CD8-positive, alpha-beta memory T cell (primary cell): ENCODE results near the gene TSHZ3. TPM values are rescaled to one million over a fixed set of nuclear protein-coding genes. Genes with fewer than 3 reads are reported as not detected.

ENCODE experiments used
- CTCF ChIA-PET: fragments of 350-600 bp; sonication (Branson Sonifier 250); formaldehyde crosslinking; loops from one replicate; lab custom pipeline; 2021; ENCODE audit warnings: antibody characterized with exemption; lab: Charles Lee
- POLR2A ChIA-PET: fragments of 350-600 bp; sonication (Branson Sonifier 250); formaldehyde crosslinking; loops from one replicate; lab custom pipeline; 2021; ENCODE audit warnings: antibody characterized with exemption; lab: Charles Lee
- DNase-seq, 5 donors: peaks; one replicate each; pipeline versions ENCODE4 v3.0.0 to v3.0.0-alpha.2; 2020 to 2022; ENCODE audit warnings: mixed read lengths in 1 of 5
- H3K27ac ChIP-seq: one replicate; pipeline ENCODE4 v1.7.0; 2013; ENCODE audit warnings: low read depth, mild to moderate bottlenecking, low read length, moderate library complexity
- H3K27me3 ChIP-seq: 2 replicates; pipeline ENCODE4 v1.7.0; 2013; ENCODE audit warnings: low read length, mild to moderate bottlenecking; ENCODE audit not compliant: insufficient read depth, poor library complexity, severe bottlenecking
- H3K36me3 ChIP-seq: 2 replicates; pipeline ENCODE4 v1.7.0; 2013; ENCODE audit warnings: mild to moderate bottlenecking, low read length, moderate library complexity; ENCODE audit not compliant: insufficient read depth
- H3K4me1 ChIP-seq: 2 replicates; pipeline ENCODE4 v1.7.0; 2013; ENCODE audit warnings: mild to moderate bottlenecking, low read length, moderate library complexity; ENCODE audit not compliant: insufficient read depth
- H3K4me3 ChIP-seq: 2 replicates; pipeline ENCODE4 v1.7.0; 2013; ENCODE audit warnings: mild to moderate bottlenecking, low read length
- H3K9me3 ChIP-seq: 2 replicates; pipeline ENCODE4 v1.7.0; 2013; ENCODE audit warnings: mild to moderate bottlenecking, low read length
- H3K27ac Mint-ChIP-seq, 8 donors: one replicate each; pipeline ENCODE4 v1.8.0; 2020 to 2021; ENCODE audit warnings: mixed read lengths in 8 of 8, mild to moderate bottlenecking in 6 of 8, inconsistent platforms in 3 of 8, moderate library complexity in 3 of 8
- H3K27me3 Mint-ChIP-seq, 2 donors: one replicate each; pipeline ENCODE4 v1.8.0; 2020 to 2021; ENCODE audit warnings: mixed read lengths in 2 of 2, mild to moderate bottlenecking in 1 of 2, moderate library complexity in 1 of 2
- H3K36me3 Mint-ChIP-seq, 3 donors: one replicate each; pipeline ENCODE4 v1.8.0; 2020 to 2021; ENCODE audit warnings: mixed read lengths in 3 of 3, inconsistent platforms in 1 of 3, mild to moderate bottlenecking in 1 of 3
- H3K4me1 Mint-ChIP-seq, 3 donors: one replicate each; pipeline ENCODE4 v1.8.0; 2020 to 2021; ENCODE audit warnings: mixed read lengths in 3 of 3, inconsistent platforms in 1 of 3, mild to moderate bottlenecking in 1 of 3
- H3K4me3 Mint-ChIP-seq, 7 donors: one replicate each; pipeline ENCODE4 v1.8.0; 2020 to 2021; ENCODE audit warnings: mixed read lengths in 7 of 7, mild to moderate bottlenecking in 6 of 7, moderate library complexity in 4 of 7, inconsistent platforms in 2 of 7
- H3K9me3 Mint-ChIP-seq, 5 donors: one replicate each; pipeline ENCODE4 v1.8.0; 2020 to 2022; ENCODE audit warnings: mixed read lengths in 5 of 5, mild to moderate bottlenecking in 3 of 5, moderate library complexity in 2 of 5, inconsistent platforms in 1 of 5
- polyA plus RNA-seq: library from polyadenylated mRNA; unstranded; fragments of 300-500 nt; fragmentation: Illumina TruSeq; gene quantifications from one replicate; pipeline ENCODE4 v1.2.3, GENCODE V29; 2021
- total RNA-seq, 2 experiments: library from RNA; stranded (reverse); gene quantifications; one replicate each; pipeline ENCODE4 v1.2.3, GENCODE V29; 2021

Gene TSHZ3
- total and polyA plus RNA-seq, 3 experiments from 2014 or later: 0.35 to 1.1 (median 0.38) TPM

DNA sequence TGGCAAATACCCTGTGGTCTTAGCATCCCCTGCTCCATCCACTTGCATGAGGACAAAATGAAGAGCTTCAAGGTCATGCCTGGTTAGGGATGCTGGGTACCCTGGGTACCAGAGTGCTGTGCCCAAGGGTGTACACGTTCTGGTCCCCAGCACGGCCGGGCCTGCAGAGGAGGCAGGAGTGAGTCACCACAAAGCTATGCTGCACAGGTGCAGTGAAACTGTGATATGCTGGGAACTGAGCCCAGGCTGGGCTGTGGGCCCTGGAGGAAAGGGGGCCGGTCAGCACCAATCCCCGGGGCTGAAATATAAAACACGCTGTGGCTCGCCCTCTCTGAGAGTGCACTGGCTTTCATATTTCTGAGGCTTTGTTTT lies 95.1 kb downstream of the TSHZ3 start:
- peaks cover 0 to 3% (median 0%) of the 10 kb centered on the region in 3 donors for H3K36me3 Mint-ChIP-seq
- no peaks in the 10 kb centered on the region for H3K36me3 ChIP-seq
- H3K27ac Mint-ChIP-seq: no peak overlapping the region
- H3K4me1 Mint-ChIP-seq: no peaks in the 10 kb centered on the region
- no peak overlapping the region for H3K27ac ChIP-seq
- H3K4me3 Mint-ChIP-seq: no peak overlapping the region
- H3K9me3 ChIP-seq: no peaks in the 10 kb centered on the region
- ChIA-PET CTCF (no interaction called here), POLR2A (no interaction called here)
- H3K9me3 Mint-ChIP-seq: no peaks in the 10 kb centered on the region
- no peak for DNase-seq
- H3K4me3 ChIP-seq: no peak overlapping the region
- H3K27me3 Mint-ChIP-seq: peaks cover 3 to 23% of the 10 kb centered on the region in 2 donors
- no peaks in the 10 kb centered on the region for H3K27me3 ChIP-seq
- no peaks in the 10 kb centered on the region for H3K4me1 ChIP-seq

DNA sequence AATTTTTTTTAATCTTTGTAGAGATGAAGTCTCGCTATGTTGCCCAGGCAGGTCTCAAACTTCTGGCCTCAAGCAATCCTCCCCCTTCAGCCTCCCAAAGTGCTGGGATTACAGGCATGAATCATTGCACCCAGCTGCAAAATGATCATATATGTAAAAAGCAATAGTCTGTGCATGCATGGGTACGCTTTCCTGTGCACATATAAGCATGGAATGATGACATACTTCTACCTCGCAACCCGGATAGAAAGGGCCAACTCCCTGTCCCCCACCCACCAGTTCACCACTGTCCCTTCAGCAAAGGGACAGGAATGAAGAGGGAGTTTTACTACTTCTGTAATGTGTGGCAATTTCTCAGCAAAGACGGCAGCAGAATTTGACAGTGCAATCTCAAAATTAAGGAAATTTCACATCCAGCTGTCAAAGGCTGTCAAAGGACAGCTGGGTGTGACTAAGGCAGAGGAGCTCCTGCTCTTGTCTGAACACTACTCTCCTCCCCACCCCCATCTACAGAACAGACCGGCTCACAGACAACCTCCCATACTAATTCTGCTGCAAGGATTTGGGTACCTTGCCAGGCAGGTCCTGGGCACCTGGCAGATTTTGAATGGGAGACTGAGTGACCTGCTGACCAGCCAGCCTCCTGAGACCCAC lies 95.6 kb downstream of the TSHZ3 start:
- H3K36me3 ChIP-seq: no peaks in the 10 kb centered on the region
- H3K27ac Mint-ChIP-seq: no peak overlapping the region
- CTCF ChIA-PET: no interaction called here
- peaks cover 5 to 19% of the 10 kb centered on the region in 2 donors for H3K27me3 Mint-ChIP-seq
- no peak for DNase-seq
- H3K27me3 ChIP-seq: no peaks in the 10 kb centered on the region
- H3K4me1 Mint-ChIP-seq: no peaks in the 10 kb centered on the region
- H3K36me3 Mint-ChIP-seq: no peaks in the 10 kb centered on the region
- no peak overlapping the region for H3K4me3 ChIP-seq
- no peak overlapping the region for H3K4me3 Mint-ChIP-seq
- no peak overlapping the region for H3K27ac ChIP-seq
- H3K4me1 ChIP-seq: no peaks in the 10 kb centered on the region
- H3K9me3 ChIP-seq: no peaks in the 10 kb centered on the region
- no peaks in the 10 kb centered on the region for H3K9me3 Mint-ChIP-seq
- POLR2A ChIA-PET: no interaction called here

DNA sequence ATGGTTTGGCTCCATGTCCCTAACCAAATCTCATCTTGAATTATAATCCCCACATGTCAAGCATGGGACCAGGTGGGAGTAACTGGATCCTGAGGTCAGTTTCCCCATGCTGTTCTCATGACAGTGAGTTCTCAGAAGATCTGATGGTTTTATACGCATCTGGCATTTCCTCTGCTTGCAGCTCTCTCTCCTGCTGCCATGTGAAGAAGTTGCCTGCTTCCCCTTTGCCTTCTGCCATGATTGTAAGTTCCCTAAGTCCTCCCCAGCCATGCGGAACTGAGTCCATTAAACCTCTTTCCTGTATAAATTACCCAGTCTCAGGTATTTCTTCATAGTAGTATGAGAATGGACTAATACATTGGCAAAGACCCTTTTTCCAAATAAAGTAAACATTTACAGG lies 96.8 kb downstream of the TSHZ3 start:
- no peak for DNase-seq
- Histone ChIP-seq H3K4me1 (no peaks in the 10 kb centered on the region), H3K36me3 (no peaks in the 10 kb centered on the region), H3K27ac (no peak overlapping the region), H3K27me3 (no peaks in the 10 kb centered on the region), H3K9me3 (no peaks in the 10 kb centered on the region), H3K4me3 (no peak overlapping the region)
- ChIA-PET CTCF (no interaction called here), POLR2A (no interaction called here)
- no peaks in the 10 kb centered on the region for H3K4me1 Mint-ChIP-seq
- no peaks in the 10 kb centered on the region for H3K9me3 Mint-ChIP-seq
- peaks cover 5 to 21% of the 10 kb centered on the region in 2 donors for H3K27me3 Mint-ChIP-seq
- no peak overlapping the region for H3K4me3 Mint-ChIP-seq
- H3K36me3 Mint-ChIP-seq: no peaks in the 10 kb centered on the region
- no peak overlapping the region for H3K27ac Mint-ChIP-seq

DNA sequence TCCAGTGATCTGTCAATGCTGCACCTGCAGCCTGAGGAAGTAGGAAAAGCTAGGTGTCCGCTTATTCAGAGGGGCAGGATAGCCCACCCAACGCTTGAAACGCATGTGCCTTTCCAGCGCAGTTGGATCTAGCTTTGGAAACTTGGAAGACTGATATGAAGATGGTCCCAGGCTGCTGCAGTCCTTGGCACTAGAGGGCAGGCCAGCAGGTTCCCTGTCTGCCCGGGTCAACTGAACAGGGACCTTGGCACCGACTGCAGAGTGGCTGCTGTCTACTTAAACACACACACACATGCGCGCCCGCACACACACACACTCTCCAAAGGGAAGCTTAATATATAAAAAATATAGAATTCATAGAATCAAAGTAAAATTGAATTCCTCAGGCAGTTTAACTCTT lies 100.0 kb downstream of the TSHZ3 start:
- Mint-ChIP-seq H3K4me1 (no peaks in the 10 kb centered on the region), H3K27ac (no peak overlapping the region), H3K4me3 (no peak overlapping the region), H3K27me3 (peaks cover 5 to 23% of the 10 kb centered on the region in 2 donors), H3K9me3 (no peaks in the 10 kb centered on the region), H3K36me3 (no peaks in the 10 kb centered on the region)
- ChIA-PET POLR2A (no interaction called here), CTCF (interaction anchor here (1.0 kb wide), 1 partner anchor 97 kb away, joined by 3 read pairs; no protein-coding TSS in a partner anchor)
- DNase-seq: no peak
- Histone ChIP-seq H3K27me3 (no peaks in the 10 kb centered on the region), H3K4me1 (no peaks in the 10 kb centered on the region), H3K4me3 (no peak overlapping the region), H3K27ac (no peak overlapping the region), H3K9me3 (no peaks in the 10 kb centered on the region), H3K36me3 (no peaks in the 10 kb centered on the region)

DNA sequence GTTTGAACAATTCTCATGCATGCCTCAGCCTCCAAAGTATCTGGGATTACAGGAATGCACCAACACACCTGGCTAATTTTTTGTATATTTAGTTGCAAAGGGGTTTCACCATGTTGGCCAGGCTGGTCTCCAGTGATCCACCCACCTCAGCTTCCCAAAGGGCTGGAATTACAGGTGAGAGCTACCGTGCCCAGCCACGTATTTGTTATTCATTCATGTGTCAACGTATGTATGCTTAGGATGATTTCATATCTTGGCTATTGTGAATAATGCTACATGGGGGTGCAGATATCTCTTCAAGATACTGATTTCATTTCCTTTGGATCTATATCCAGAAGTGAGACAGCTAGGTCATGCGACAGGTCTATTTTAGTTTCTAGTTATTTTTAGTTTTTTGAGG lies 113.4 kb downstream of the TSHZ3 start:
- H3K36me3 Mint-ChIP-seq: no peaks in the 10 kb centered on the region

DNA sequence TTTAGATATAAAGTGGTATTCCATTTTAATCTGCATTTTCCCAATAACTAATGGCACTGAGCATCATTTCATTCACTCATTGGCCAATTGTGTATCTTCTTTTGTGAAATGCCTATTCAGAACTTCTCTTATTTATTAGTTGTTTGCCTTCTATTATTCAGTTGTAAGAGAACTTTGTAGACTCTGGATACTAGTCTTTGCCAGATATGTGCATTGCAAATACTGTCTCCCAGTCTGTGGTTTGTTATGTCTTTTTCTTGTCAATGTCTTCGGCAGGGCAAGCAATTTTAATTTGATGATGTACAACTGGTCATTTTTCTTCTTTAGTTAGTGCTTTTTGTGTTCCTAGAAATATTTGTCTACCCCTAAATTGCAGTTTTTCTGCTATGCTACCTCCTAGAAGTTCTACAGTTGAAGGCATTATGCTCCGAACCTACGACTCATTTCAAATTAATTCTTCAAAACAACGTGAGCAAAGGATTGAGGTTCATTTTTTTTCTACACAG lies 115.9 kb downstream of the TSHZ3 start:
- no peaks in the 10 kb centered on the region for H3K4me1 ChIP-seq

More for the DNA sequence above, 113.4 kb downstream of the TSHZ3 start:
- Histone ChIP-seq H3K27ac (no peak overlapping the region), H3K27me3 (no peaks in the 10 kb centered on the region), H3K4me3 (no peak overlapping the region), H3K9me3 (no peaks in the 10 kb centered on the region), H3K36me3 (no peaks in the 10 kb centered on the region), H3K4me1 (no peaks in the 10 kb centered on the region)
- no peak for DNase-seq
- Mint-ChIP-seq H3K4me3 (no peak overlapping the region), H3K27ac (no peak overlapping the region), H3K4me1 (no peaks in the 10 kb centered on the region), H3K9me3 (peaks cover 2 to 6% (median 3%) of the 10 kb centered on the region in 5 donors), H3K27me3 (peaks cover 25 to 35% of the 10 kb centered on the region in 2 donors)
- CTCF ChIA-PET: no interaction called here
- POLR2A ChIA-PET: no interaction called here

DNA sequence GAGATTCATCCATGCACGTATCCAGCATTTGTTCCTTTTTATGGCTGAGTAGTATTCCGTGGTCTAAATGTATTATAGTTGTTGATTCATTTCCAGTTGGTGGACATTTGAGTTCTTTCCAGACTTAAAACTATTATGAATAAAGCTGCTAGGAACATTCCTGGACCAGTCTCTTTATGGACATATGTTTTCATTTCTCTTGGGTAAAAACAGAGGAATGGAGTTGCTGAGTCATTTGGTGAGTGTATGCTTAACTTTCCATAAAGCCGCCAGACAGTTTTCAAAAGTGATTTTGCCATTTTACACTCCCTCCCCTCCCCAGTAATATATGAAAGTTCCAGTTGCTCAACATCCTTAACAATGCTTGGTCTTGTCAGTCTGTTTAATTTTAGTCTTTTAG lies 116.4 kb downstream of the TSHZ3 start:
- POLR2A ChIA-PET: no interaction called here
- H3K9me3 Mint-ChIP-seq: peaks cover 0 to 1% (median 0%) of the 10 kb centered on the region in 5 donors

More for the DNA sequence above, 115.9 kb downstream of the TSHZ3 start:
- CTCF ChIA-PET: no interaction called here
- Mint-ChIP-seq H3K4me1 (no peaks in the 10 kb centered on the region), H3K4me3 (no peak overlapping the region), H3K9me3 (peaks cover 0 to 1% (median 0%) of the 10 kb centered on the region in 5 donors), H3K27ac (no peak overlapping the region), H3K27me3 (peaks cover 25 to 26% of the 10 kb centered on the region in 2 donors), H3K36me3 (no peaks in the 10 kb centered on the region)
- DNase-seq: no peak
- Histone ChIP-seq H3K4me3 (no peak overlapping the region), H3K27ac (no peak overlapping the region), H3K36me3 (no peaks in the 10 kb centered on the region), H3K27me3 (no peaks in the 10 kb centered on the region), H3K9me3 (no peaks in the 10 kb centered on the region)
- POLR2A ChIA-PET: no interaction called here

DNA sequence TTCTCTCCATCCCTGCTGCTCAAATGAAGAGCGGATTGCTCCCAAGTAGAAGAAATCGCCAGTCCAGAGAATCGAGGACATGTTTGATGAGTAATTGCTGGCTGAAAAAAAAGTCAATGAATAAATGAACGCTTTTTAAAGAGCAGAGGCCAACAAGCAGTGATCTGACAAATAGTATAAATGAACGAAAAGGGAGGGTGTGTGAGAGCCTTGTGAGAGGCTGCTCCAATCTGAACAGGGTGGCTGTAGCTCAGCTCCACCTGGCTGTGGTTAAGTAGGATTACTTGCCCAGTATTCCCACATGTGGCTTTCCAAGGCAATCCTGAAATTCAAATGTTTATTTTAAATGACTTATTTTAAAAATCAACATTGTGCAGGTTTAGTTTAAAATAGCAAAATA lies 117.1 kb downstream of the TSHZ3 start:
- CTCF ChIA-PET: no interaction called here
- Histone ChIP-seq H3K4me1 (no peaks in the 10 kb centered on the region), H3K9me3 (no peaks in the 10 kb centered on the region), H3K27ac (no peak overlapping the region), H3K36me3 (no peaks in the 10 kb centered on the region), H3K4me3 (no peak overlapping the region), H3K27me3 (no peaks in the 10 kb centered on the region)
- Mint-ChIP-seq H3K27ac (no peak overlapping the region), H3K4me1 (no peaks in the 10 kb centered on the region), H3K4me3 (no peak overlapping the region), H3K27me3 (peaks cover 24 to 31% of the 10 kb centered on the region in 2 donors), H3K9me3 (peaks cover 0 to 1% (median 0%) of the 10 kb centered on the region in 5 donors), H3K36me3 (no peaks in the 10 kb centered on the region)
- POLR2A ChIA-PET: no interaction called here
- DNase-seq: no peak

More for the DNA sequence above, 116.4 kb downstream of the TSHZ3 start:
- no peak overlapping the region for H3K4me3 Mint-ChIP-seq
- H3K36me3 Mint-ChIP-seq: no peaks in the 10 kb centered on the region
- no peak overlapping the region for H3K27ac Mint-ChIP-seq
- peaks cover 24 to 25% of the 10 kb centered on the region in 2 donors for H3K27me3 Mint-ChIP-seq
- Histone ChIP-seq H3K27me3 (no peaks in the 10 kb centered on the region), H3K9me3 (no peaks in the 10 kb centered on the region), H3K27ac (no peak overlapping the region), H3K4me1 (no peaks in the 10 kb centered on the region), H3K4me3 (no peak overlapping the region), H3K36me3 (no peaks in the 10 kb centered on the region)
- CTCF ChIA-PET: no interaction called here
- no peak for DNase-seq
- H3K4me1 Mint-ChIP-seq: no peaks in the 10 kb centered on the region
